HCEC 1CT (cell line): ENCODE results near the gene GSK3B.
"Not testable (repeated sequence)": the region's sequence is repeated elsewhere in the genome, so short reads cannot be mapped to it uniquely, and the experiment has no call there.

Experiments
- DNase-seq: peaks from one replicate; pipeline ENCODE4 v3.0.0-alpha.2; 2017

The GSK3B gene

DNA sequence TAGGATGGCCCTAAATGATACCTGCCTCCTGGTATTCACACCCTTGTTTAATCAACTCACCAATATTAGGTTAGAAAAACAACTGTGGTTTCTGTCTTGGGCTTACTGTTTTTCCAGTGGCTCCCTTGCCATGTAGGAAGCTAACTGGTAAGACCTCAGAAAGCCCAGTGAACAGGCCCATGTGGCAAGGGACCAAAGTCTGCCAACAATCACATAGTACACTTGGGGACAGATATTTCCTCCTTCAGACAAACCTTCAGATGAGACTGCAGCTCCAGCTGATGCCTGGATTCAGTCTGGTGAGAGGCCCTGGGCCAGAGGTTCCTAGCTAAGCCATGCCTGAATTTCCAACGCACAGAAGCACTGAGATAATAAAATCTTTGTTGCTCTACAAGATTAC is 96.1 kb downstream of the GSK3B start:
- no peak for DNase-seq

DNA sequence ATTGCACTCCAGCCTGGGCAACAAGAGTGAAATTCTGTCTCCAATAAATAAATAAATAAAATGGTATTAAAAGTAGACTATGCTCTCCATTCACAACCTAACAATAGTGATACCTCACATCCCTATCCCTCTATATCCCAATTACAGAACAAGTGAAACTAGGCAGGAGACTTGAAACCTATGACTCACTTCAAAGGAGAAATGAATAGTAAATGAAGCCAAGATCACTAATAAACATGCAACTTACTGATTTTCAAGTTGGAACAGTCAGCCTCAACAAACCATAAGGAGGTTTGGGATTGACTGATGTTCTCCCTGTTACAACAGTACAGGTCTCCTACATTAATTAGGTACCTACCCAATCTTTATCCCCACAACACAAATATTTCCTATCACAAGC is 103.4 kb downstream of the GSK3B start:
- DNase-seq = peak; percentile 22

DNA sequence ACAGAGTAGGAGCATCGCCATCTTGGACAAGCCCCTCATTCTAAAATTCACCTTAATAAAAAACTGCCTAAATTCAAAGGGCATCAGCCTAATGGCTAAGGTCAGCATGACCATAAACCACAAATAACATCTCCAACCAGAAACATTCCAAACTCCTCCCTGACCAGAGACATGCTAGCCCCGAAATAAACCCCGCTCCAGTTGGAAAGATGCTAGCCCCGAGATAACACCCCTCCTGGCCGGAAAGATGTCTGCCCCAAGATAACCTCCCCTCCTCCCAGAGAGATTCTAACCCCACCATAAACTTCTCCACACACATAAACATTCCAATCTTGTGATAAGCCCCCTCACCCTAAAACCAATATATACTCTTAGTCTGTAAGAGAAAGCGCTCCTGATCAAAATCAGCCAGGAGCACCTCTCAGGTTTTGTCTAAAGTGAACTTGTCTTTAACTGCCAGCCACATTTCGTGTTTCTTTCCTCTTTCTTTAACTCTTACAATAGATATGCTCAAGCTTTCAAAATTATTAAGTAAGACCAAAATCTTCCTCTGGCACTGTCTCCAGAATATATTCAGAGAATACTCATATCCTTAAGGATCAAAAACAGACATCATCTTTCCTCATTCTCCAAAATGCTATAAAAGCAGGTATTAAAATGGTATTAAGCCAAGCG is 104.1 kb downstream of the GSK3B start:
- DNase-seq = no peak

DNA sequence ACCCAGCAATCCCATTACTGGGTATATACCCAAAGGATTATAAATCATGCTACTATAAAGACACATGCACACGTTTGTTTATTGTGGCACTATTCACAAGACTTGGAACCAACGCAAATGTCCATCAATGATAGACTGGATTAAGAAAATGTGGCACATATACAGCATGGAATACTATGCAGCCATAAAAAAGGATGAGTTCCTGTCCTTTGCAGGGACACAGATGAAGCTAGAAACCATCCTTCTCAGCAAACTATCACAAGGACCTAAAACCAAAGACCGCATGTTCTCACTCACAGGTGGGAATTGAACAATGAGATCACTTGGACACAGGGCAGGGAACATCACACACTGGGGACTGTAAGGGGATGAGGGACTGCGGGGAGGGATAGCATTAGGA is 107.4 kb downstream of the GSK3B start:
- not testable (repeated sequence) for DNase-seq

DNA sequence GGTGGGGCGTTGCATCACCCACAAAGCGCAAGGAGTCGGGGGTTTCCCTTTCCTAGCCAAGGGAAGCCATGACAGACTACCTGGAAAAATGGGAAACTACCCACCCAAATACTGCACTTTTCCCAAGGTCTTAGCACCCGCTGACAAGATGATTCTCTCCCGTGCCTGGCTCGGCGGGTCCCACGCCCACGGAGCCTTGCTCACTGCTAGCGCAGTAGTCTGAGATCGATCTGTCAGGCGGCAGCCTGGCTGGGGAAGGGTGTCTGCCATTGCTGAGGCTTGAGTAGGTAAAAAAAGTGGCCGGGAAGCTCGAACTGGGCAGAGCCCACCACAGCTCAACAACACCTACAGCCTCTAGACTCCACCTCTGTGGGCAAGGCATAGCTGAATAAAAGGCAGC is 112.9 kb downstream of the GSK3B start:
- DNase-seq = no peak

DNA sequence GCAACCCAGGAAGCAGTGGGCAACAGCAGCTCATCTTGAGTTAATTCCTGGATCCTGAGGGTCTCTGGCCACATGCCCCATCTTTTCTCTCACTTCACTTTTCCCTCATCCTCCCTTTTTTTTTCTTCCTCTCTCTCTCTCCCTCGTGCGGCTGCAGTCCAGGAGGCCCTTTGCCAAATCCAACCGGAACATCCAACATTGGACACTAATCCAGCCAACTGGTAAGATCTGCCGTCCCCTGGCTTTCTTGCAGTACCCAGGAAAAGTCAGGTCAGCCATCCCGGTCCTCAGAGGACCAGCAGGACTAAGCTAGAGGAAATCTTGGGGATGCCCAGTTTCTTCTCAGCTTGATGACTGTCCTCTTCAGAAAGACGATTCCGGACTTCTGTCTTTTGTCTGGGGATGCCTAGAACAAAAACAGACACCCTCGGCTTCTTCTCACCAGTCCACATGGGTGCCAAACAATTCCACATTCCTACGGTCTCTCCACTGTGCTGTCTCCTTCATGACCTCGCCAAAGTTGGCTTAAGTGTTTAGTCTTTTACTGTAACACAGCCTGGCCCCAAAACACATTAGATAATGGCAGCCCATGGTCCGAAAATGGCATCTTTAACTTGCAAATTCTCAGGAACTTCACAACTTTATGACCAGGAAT is 115.6 kb downstream of the GSK3B start:
- DNase-seq = no peak

DNA sequence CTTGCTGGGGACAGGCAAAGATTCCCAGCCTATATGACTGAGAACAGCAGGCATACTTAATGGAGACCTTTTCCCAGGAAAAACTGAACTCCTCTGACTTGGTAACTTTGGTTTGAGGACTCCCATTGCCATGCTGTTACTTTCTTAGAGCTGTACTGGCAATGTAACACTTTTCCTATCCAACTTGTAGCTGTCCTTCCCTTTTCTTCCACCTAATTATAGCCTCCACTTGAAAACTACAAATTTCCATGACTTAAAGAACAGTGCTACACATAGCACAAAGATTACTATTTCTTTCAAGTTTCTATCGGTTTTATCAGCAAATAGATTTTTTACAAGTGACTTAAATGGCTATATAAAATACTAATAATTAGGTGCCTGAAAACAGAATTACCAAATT is 116.9 kb downstream of the GSK3B start:
- DNase-seq = no peak

DNA sequence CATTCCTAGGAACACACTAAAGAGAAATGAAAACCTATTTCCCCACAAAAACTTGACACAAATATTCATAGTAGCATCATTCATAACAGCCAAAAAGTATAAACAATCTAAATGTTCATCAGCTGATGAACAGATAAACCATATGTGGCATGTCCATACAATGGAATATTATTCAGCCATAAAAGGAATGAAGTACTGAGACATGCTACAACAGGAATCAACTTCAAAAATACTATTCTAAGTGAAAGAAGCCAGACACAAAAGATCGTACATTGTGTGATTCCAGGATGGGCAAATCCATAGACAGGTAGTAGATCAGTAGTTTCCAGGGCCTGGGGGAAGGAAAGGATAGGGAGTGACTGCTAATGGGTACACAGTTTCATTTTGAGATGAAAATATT is 118.0 kb downstream of the GSK3B start:
- DNase-seq = no peak

DNA sequence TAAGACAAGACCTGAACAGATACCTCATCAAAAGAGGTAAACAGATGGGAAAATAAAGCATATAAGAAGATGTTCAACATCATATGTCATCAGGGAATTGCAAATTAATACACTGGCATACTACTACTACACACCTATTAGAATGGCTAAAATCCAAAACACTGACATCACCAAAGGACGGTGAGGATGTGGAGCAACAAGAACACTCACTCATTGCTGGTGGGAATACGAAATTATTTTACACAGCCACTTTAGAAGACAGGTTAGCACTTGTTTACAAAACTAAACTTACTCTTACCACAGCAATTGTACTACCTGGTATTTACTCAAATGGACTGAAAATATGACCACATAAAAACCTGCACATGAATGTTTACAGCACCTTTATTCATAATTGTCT is 119.6 kb downstream of the GSK3B start:
- no peak for DNase-seq

DNA sequence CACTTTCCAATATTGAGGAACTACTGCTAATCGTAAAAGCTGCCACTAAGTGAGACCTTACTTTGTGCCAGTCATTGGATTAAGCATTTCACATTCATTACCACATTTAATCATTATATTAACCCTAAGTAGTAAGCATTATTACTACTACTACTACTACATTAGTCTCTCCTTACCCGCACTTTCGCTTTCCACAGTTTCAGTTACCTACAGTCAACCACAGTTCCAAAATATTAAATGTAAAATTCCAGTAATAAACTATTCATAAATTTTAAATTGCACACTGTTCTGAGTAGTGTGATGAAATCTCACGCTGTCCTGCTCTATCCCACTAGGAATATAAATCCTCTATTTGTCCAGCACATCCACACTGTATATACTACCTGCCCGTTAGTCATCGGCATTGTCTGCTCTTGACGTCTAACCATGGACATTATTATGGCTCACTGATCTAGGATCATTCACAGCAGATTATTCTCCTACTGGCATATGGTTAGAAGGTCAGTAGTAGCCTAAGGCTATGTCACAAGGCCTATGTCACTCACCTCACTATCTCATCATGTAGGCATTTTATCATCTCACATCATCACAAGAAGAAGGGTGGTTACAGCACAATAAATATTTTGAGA is 121.1 kb downstream of the GSK3B start:
- DNase-seq = no peak

DNA sequence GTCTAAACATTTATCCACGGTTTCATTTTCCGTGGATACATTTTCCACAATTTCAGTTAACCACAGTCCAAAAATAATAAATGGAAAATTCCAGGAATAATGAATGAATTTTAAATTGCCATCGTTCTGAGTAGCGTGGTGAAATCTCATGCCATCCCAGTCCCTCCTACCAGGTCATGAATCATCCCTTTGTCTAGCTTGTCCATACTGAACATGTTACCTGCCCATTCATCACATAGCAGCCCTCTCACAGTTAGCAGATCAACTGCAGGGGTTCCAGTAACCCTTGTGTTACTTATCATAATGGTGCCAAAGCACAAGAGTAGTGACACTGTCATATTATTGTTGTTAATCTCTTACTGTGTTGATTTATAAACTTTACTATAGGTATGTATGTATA is 124.5 kb downstream of the GSK3B start:
- DNase-seq = no peak

DNA sequence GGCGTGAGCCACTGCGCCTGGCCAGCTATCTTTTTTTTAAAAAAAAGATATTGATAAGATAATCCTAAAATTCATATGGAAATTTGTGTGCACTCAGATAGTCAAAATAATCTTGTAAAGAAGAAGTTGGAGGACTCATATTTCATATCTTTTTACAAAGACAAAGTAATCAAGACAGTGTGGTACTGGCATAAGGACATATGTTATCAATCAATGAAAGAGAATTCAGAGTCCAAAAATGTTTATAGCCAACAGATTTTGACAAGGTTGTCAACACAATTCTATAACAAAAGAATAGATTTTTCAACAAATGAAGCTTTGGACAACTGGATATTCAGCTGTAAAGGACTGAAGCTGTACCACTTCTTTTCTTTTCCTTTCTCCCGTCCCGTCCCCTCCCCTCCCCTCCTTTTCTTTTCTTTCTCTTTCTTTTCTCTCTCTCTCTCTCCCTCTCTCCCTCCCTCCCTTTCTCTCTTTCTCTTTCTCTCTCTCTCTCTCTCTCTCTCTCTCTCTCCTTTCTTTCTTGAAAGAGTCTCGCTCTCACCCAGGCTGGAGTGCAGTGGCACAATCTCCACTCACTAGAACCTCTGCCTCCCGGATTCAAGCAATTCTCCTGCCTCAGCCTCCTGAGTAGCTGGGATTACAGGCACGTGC is 126.8 kb downstream of the GSK3B start:
- DNase-seq = no peak

DNA sequence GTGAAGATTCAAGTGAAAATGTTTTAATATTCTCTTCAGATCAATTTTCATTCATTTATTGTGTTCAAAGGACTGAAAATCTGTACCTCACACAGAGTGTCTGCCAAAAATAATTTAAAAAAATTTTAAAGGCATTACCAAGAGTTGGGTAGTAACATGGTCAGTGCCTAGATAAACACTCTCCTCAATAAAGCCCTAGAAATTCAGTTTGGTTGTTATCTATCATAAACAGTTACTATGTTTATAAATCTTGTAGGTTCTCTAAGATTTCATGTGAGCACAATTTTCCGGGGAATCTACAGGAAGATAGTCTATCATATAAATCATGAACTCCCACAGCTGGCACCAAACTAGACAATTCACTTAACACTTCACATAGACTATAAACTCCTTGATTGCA is 128.6 kb downstream of the GSK3B start:
- no peak for DNase-seq

DNA sequence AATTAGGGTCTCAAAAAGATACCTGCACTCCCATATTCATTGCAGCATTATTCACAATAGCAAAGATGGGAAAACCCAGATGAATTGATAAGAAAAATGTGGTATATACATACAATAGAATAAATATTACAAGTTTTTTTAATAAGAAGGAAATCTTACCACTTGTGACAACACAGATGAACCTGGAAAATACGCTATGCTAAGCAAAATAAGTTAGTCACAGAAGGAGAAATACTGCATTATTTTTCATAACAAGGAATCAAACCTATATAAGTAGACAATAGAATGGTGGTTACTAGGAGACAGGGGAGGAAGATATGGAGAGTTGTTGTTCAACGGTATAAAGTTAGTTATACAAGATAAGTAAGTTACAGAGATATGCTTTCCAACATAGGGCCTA is 130.0 kb downstream of the GSK3B start:
- DNase-seq = no peak

DNA sequence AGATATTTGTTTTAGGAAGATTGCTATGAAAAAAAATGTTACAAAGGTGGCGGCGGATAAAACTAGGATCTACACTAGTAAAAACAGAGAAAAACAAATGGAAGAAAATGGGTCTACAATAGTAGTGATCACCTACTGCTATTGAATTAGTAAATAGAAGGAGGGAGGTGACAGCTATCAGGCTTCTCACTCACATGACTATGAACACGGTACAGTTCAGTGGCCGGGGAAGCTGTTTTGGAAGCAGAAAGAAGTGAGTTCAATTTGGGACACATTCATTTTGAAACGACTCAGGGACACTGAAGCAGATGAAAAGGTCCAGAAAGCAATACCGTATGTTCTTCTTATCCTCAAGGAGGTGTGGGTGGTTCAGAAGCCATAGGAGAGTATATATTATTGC is 138.3 kb downstream of the GSK3B start:
- DNase-seq = no peak

DNA sequence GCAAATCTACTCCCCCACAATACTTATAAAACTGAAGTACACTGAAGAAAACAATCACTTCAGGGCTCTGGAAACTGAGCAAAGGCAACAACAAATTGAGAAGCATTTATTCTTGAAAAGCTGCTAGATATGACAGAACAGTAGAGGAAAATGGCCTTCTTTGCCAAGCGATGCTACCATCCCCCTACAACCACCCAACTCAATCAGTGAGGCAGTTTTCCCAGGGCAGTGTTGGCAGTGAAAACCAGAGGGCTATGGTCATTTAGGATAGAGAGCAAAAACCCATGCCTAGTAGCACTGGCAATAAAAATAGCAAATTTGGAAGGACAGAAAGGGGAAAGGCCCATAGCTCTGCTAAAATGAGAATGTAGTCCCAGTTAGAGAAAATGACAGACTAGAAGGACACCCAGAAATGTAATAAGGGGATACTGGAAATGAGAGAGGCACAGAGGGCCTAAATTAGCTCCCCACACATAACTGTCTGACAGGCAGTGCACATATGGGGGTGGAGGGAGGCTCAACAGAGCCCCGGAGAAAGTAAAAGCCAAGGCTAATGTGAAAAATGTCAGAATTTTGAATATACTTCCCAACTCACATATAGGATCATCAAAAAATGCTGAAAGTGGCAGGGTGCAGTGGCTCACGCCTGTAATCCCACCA is 143.5 kb downstream of the GSK3B start:
- no peak for DNase-seq

DNA sequence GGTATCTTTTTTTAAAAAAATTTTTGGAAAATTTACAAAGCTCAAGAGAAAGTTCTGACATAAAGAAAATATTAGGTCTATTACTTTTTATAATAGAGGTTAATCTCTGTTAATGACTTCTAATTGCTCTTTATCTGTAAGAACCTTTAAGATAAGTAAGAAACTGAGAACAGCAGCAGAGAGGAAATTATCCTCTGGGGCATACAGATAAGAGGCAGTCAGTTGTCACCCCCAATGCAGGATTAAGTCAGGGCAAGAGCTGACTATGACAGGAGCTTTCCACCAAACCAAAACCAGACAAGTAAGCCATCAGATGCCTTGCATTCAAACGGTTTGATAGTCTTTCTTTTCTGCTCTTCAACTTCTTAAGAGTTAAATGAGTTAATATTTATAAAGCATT is 149.0 kb downstream of the GSK3B start:
- no peak for DNase-seq

DNA sequence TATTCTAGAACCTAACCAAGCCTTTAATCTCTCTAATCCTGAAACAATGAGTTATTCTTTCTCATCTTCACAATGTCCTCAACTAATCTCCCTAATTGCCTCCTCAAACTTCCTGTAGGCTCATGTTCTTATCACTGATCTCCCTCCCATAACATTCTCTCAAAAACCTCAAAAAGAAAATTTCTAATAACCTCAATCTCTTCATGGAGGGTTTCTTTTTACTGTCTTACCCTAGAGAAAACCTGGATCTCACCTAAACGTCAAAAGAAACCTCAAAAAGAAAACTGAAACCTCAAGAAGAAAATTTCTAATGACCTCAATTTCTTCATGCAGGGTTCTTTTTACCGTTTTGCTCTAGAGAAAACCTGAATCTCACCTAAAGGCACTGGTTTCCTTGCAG is 150.2 kb downstream of the GSK3B start:
- no peak for DNase-seq

DNA sequence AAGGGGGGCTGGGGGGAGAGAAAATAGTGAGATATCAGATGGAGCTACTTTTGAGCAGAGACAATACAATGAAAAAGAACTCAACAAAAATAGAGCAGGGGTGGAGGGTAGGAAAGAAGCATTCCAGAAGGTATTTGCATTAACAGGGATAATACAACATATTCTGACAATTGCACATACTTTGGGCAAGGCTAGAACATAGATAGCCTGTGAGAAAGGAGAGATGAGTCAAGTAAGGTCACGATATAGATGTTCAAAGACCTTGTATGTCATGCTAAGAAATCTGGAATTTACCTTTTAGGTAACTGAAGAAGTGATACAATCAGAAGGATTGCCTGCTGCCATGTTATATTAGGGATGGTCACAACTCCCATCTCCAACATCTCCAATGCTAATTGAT is 155.2 kb downstream of the GSK3B start:
- DNase-seq = no peak

DNA sequence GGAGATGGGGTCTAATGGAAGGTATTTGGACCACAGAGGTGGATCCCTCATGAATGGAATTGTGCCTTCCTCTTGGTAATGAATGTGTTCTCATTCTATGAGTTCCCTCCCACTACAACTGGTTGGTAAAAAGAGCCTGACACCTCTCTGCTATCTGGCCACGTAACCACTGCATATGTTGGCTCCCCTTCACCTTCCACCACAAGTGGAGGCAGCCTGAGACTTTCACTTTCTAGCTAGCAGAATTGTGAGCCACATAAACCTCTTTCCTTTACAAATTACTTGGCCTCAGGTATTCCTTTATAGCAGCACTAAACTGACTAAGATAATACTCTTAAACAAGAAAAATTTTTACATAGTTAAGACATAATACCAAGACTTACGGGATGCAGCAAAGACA is 157.0 kb downstream of the GSK3B start:
- no peak for DNase-seq

DNA sequence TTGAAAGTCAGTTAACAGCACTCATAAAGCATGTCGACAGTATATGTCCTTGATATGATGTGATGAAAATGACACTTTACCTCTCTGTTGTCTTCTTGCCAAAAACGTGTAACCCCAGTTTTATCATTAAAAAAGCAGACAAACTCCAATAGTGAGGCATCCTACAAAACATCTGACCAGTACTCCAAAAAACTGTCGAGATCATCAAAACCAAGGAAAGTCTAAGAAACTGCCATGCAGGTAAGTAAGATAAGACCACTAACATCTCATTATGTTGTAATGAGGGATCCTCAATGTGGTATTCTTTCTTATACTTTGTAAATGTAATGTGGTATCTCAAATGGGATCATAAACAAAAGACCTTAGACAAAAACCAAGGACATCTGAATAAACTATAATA is 160.0 kb downstream of the GSK3B start:
- no peak for DNase-seq

DNA sequence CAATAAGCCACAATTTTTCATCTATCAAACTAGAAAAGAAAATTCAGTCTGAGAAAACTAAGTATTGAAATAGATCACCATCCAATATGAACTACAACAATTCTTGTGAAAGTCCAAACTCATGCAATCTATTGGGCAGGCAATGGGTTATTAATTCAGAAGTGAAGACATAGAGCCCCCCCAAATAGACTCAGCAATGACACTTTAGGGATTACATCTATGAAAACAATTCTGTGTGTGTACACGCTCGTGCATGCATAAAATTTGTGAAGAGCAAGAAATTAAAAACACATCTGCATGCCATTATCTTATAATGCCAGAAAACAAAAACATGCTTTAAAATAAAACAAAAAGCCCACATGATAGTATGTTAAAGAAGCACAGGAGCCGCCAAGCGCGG is 161.0 kb downstream of the GSK3B start:
- DNase-seq = no peak

DNA sequence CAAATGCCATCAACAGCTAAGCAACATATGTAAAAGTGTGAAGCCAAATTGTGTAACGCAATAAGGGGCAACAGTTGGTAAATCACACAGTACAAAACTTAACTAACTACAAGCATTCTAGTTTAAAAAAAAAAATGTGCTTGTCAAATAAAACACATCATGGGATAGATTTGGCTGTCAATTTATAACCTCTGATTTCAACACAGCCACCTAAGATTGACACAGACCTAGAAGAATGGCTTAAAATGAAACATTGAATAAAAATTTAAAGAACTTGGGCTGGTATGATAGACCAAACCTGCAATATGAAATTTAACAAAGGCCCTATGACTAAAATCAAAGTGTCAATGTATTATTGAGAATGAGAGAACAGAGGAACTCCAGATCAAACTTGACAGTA is 164.0 kb downstream of the GSK3B start:
- DNase-seq = no peak

DNA sequence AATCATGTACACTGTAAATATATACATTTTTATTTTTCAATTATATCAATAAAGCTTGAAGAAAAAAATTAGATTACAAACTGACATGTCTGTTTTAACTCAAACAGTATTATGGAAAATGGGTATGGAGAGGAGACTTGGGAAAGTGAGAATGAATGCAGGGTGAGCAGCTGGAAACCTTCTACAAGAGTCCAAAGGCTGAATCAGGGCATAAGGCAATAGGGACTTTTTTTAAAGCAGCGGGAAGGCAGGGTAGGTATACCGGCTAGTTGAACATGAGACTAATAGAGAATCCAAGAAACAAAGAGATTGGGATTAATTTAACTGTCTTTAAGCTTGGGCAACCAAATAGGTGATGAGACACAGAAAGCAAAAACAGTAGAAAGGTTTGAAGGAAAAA is 167.1 kb downstream of the GSK3B start:
- DNase-seq = no peak
